ENCODE data around the gene SPEM2. TPM values are rescaled to one million over a fixed set of nuclear protein-coding genes. Genes with fewer than 3 reads are reported as not detected.

SPEM2 gene
- total and polyA plus RNA-seq, 2 of the 4 experiments (the other 2 are of a cell fraction): not detected

DNA sequence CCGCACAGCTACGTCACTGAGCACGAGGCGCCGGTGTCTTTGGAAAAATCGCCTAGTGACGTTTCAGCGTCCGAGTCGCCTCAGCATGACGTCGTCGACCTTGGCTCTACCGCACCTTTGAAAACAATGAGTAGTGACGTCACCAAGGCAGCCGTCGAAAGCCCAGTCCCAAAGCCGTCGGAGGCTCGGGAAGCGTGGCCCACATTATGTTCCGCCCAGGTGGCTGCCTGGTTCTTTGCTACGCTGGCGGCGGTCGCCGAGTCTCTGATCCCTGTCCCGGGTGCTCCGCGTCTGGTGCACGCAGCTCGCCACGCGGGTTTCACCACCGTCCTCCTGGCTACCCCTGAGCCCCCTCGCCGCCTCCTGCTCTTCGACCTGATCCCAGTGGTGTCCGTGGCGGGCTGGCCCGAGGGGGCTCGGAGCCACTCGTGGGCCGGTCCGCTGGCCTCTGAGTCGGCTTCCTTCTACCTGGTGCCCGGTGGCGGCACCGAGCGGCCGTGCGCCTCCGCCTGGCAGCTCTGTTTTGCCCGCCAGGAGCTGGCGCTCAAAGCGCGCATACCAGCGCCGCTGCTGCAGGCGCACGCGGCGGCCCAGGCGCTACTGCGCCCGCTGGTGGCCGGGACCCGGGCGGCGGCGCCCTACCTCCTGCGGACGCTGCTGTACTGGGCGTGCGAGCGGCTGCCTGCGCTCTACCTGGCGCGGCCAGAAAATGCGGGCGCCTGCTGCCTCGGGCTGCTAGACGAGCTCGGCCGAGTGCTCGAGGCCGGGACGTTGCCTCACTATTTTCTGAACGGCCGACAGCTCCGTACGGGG is 11.3 kb downstream of the SPEM2 start:
- no peak overlapping the region for H2BK5ac ChIP-seq (ENCODE audit: low read depth, low read length, poor library complexity, severe bottlenecking)
- no peak overlapping the region for H2BK15ac ChIP-seq (ENCODE audit: low read depth, low read length)
- in situ Hi-C loops (cut with MboI; ENCODE audit: low sequenced_read_pairs): no loop called here
- dilution Hi-C loops (cut with HindIII; ENCODE audit: low sequenced_read_pairs, unreplicated experiment): no loop called here
- H3K9me3 ChIP-seq (ENCODE audit: control insufficient read depth, insufficient read depth, low read length): no peaks in the 10 kb centered on the region
- H3K9me1 ChIP-seq (ENCODE audit: insufficient read depth, low read length): no peaks in the 10 kb centered on the region
- peak overlapping the region; percentile 35 for H3K4me3 ChIP-seq (ENCODE audit: insufficient read depth, low read depth, low read length)
- peak overlapping the region; percentile 11 to 66; a peak in 2 of 4 replicates for H4K8ac ChIP-seq (ENCODE audit: low read depth in 2 of 2, low read length in 2 of 2)
- H2AFZ ChIP-seq (replicated peaks; ENCODE audit: low read length, poor library complexity): peak overlapping the region; percentile 81
- no peak overlapping the region for H2BK20ac ChIP-seq (ENCODE audit: low read depth, low read length)
- H2BK120ac ChIP-seq (ENCODE audit: low read depth, low read length): no peak overlapping the region
- H3K4ac ChIP-seq (ENCODE audit: low read depth, low read length): no peak overlapping the region
- H2AK5ac ChIP-seq (ENCODE audit: low read depth, low read length): peak overlapping the region; percentile 74
- ChIA-PET CTCF (interaction anchor here (0.6 to 1.9 kb wide), 12 partner anchors 9 to 179 kb away, joined by 3 to 12 read pairs (median 4); partner anchors contain the start of genes SENP3, SPEM2 and TMEM256), POLR2A (ENCODE audit: unreplicated experiment) (interaction anchor here (0.5 kb wide), 1 partner anchor 30 kb away, joined by 8 read pairs; no protein-coding TSS in a partner anchor)
- DNase-seq: peak; percentile 75
- H3K27me3 ChIP-seq (ENCODE audit: control insufficient read depth, insufficient read depth, low read length): peaks cover 34% of the 10 kb centered on the region
- no peak overlapping the region for H4K91ac ChIP-seq (ENCODE audit: insufficient read depth, low read depth, low read length)
- H3K23ac ChIP-seq (ENCODE audit: low read depth, low read length): no peak overlapping the region; the same call in 1 of the 2 replicates
- peak; percentile 87 for ATAC-seq (ENCODE audit: low read depth)
- intact Hi-C loops (cut with micrococcal nuclease): loop anchor here (1.0 to 5.0 kb wide), 4 partner anchors 32 to 125 kb away; partner anchors contain the start of genes KCTD11, SENP3 and TMEM256
- no peak overlapping the region for H3K27ac ChIP-seq (ENCODE audit: insufficient read depth, low read length)
- BruUV-seq (replicated peaks): no TSS peak
- no peak overlapping the region for H3K9ac ChIP-seq (ENCODE audit: low read depth, low read length)
- no peak overlapping the region; the same call in 1 of the 2 replicates for H4K5ac ChIP-seq (ENCODE audit: low read depth, low read length)
- H3K56ac ChIP-seq (ENCODE audit: extremely low read depth, insufficient read depth, low read length): no peak overlapping the region
- 4% methylated on average over 72 of the region's 92 CpGs; no CpG with 5 or more reads in 1 of the 2 experiments for WGBS, 2 experiments (ENCODE audit: extremely low coverage in 2 of 2, insufficient read length in 1 of 2)
- H4K20me1 ChIP-seq (ENCODE audit: insufficient read depth, low read length): peaks cover 3% of the 10 kb centered on the region; the same call in 1 of the 2 replicates
- H3K14ac ChIP-seq (replicated peaks; ENCODE audit: low read depth, low read length): no peak overlapping the region
- no peak overlapping the region for H3K18ac ChIP-seq (ENCODE audit: low read depth, low read length)
- H3K4me1 ChIP-seq (ENCODE audit: control insufficient read depth, insufficient read depth, low read length): peaks cover 8% of the 10 kb centered on the region
- H3K79me1 ChIP-seq (ENCODE audit: low read depth in 1 of 2, low read length in 2 of 2): peaks cover 0 to 2% of the 10 kb centered on the region in 2 experiments; a peak in 1 of 4 replicates
- H3K4me2 ChIP-seq (ENCODE audit: low read depth, low read length): peak overlapping the region; percentile 84
- H2AK9ac ChIP-seq (replicated peaks; ENCODE audit: low read depth, low read length, poor library complexity): peak overlapping the region; percentile 18
- H3K36me3 ChIP-seq (ENCODE audit: control insufficient read depth, insufficient read depth, low read length): no peaks in the 10 kb centered on the region
- TF ChIP-seq FOS (IDR thresholded peaks at IDR 0.05; ENCODE audit: low read depth, low read length): no peak
- TF ChIP-seq, protein P1, sequence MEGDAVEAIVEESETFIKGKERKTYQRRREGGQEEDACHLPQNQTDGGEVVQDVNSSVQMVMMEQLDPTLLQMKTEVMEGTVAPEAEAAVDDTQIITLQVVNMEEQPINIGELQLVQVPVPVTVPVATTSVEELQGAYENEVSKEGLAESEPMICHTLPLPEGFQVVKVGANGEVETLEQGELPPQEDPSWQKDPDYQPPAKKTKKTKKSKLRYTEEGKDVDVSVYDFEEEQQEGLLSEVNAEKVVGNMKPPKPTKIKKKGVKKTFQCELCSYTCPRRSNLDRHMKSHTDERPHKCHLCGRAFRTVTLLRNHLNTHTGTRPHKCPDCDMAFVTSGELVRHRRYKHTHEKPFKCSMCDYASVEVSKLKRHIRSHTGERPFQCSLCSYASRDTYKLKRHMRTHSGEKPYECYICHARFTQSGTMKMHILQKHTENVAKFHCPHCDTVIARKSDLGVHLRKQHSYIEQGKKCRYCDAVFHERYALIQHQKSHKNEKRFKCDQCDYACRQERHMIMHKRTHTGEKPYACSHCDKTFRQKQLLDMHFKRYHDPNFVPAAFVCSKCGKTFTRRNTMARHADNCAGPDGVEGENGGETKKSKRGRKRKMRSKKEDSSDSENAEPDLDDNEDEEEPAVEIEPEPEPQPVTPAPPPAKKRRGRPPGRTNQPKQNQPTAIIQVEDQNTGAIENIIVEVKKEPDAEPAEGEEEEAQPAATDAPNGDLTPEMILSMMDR (conservative IDR thresholded peaks at IDR 0.05; ENCODE audit: low read depth, low read length): peak; percentile 94
- TF ChIP-seq RFX5 (IDR thresholded peaks at IDR 0.05; ENCODE audit: low read depth, low read length): no peak
- TF ChIP-seq POLR2A (IDR thresholded peaks at IDR 0.05; ENCODE audit: low read depth, low read length): no peak
- peak; percentile 73 for TF ChIP-seq SMC3 (IDR thresholded peaks at IDR 0.05; ENCODE audit: low read depth, low read length)
- TF ChIP-seq, protein P2, sequence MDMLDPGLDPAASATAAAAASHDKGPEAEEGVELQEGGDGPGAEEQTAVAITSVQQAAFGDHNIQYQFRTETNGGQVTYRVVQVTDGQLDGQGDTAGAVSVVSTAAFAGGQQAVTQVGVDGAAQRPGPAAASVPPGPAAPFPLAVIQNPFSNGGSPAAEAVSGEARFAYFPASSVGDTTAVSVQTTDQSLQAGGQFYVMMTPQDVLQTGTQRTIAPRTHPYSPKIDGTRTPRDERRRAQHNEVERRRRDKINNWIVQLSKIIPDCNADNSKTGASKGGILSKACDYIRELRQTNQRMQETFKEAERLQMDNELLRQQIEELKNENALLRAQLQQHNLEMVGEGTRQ (IDR thresholded peaks at IDR 0.05; ENCODE audit: low read depth, low read length): peak; percentile 10; the same call in 1 of the 2 replicates
- TF ChIP-seq CEBPB (IDR thresholded peaks at IDR 0.05; ENCODE audit: low read depth, low read length): no peak
- TF ChIP-seq BHLHE40 (IDR thresholded peaks at IDR 0.05; ENCODE audit: low read depth, low read length): peak; percentile 61
- TF ChIP-seq NFE2L2 (IDR thresholded peaks at IDR 0.05; ENCODE audit: low read depth, low read length): no peak
- peak; percentile 82 for TF ChIP-seq RAD21 (IDR thresholded peaks at IDR 0.05; ENCODE audit: low read length)
- no peak for TF ChIP-seq RCOR1 (IDR thresholded peaks at IDR 0.05; ENCODE audit: insufficient replicate concordance, low read length)
- no peak for TF ChIP-seq CHD1 (IDR thresholded peaks at IDR 0.05; ENCODE audit: low read depth, low read length)
- peak; percentile 80 for TF ChIP-seq MXI1 (IDR thresholded peaks at IDR 0.05; ENCODE audit: borderline replicate concordance, low read depth, low read length)
- TF ChIP-seq, protein P3, sequence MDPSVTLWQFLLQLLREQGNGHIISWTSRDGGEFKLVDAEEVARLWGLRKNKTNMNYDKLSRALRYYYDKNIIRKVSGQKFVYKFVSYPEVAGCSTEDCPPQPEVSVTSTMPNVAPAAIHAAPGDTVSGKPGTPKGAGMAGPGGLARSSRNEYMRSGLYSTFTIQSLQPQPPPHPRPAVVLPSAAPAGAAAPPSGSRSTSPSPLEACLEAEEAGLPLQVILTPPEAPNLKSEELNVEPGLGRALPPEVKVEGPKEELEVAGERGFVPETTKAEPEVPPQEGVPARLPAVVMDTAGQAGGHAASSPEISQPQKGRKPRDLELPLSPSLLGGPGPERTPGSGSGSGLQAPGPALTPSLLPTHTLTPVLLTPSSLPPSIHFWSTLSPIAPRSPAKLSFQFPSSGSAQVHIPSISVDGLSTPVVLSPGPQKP (IDR thresholded peaks at IDR 0.05; ENCODE audit: borderline replicate concordance, low read depth, low read length): no peak
